Endothelial cell of umbilical vein (primary cell): ENCODE results near the gene TNFAIP8. TPM values are rescaled to one million over a fixed set of nuclear protein-coding genes. Genes with fewer than 3 reads are reported as not detected.

Experiments
- BruUV-seq: library from RNA; stranded (reverse); fragments of 400-500 nt; replicated peaks from 2 replicates; lab custom pipeline; 2021; lab: Mats Ljungman, UMichigan
- CTCF ChIA-PET: fragments of 300-600, 350-600 bp; sonication (Branson Sonifier 250); formaldehyde crosslinking; loops from one replicate; lab custom pipeline; 2021; ENCODE audit warnings: antibody characterized with exemption, inconsistent platforms; lab: Charles Lee
- POLR2A ChIA-PET: fragments of 300-600, 350-600 bp; sonication (Branson Sonifier 250); formaldehyde crosslinking; loops from one replicate; lab custom pipeline; 2021; ENCODE audit warnings: antibody characterized with exemption, inconsistent platforms; lab: Charles Lee
- DNase-seq: peaks from one replicate; pipeline ENCODE4 v3.0.0-alpha.2; 2011; ENCODE audit warnings: low read depth, low spot score
- FAIRE-seq: peaks from 2 replicates; lab custom pipeline; 2011; peaks lifted over from hg19 to GRCh38; lab: Jason Lieb, UNC
- H2AFZ ChIP-seq: 2 replicates; pipeline ENCODE4 v1.6.0; 2012; ENCODE audit warnings: low read depth, low read length, control low read depth, inconsistent platforms
- H3K27ac ChIP-seq: 2 replicates; pipeline ENCODE4 v1.5.1; 2011; ENCODE audit warnings: low read depth, mild to moderate bottlenecking, control low read depth, low read length, moderate library complexity; ENCODE audit not compliant: insufficient read depth
- H3K27me3 ChIP-seq, 2 experiments: 2 replicates each; pipeline versions ENCODE4 v1.6.0 to v1.6.1; 2011; ENCODE audit warnings: low read length in 2 of 2, mixed read lengths in 1 of 2; ENCODE audit not compliant: control insufficient read depth in 2 of 2, insufficient read depth in 2 of 2
- H3K36me3 ChIP-seq, 2 experiments: 2 replicates in 1 of 2; 3 replicates in 1 of 2; pipeline ENCODE4 v1.5.1; 2011; ENCODE audit warnings: low read length in 2 of 2, mild to moderate bottlenecking in 1 of 2, moderate library complexity in 1 of 2; ENCODE audit not compliant: control insufficient read depth in 2 of 2, insufficient read depth in 2 of 2; ENCODE audit errors: extremely low read depth in 1 of 2
- H3K4me1 ChIP-seq: 3 replicates; pipeline ENCODE4 v1.5.1; 2011; ENCODE audit warnings: mild to moderate bottlenecking, low read length; ENCODE audit not compliant: control insufficient read depth, insufficient read depth; ENCODE audit errors: extremely low read depth
- H3K4me2 ChIP-seq: 2 replicates; pipeline ENCODE4 v1.6.1; 2011; ENCODE audit warnings: low read length, control low read depth, mixed read lengths; ENCODE audit not compliant: insufficient read depth
- H3K4me3 ChIP-seq, 3 experiments: fragments of 200-600 bp in 1 of 3; sonication (generic), shearing (Covaris generic) in 1 of 3; replicated peaks in 1 of 3; 2 replicates each; pipeline ENCODE4 v1.5.1; 2011 to 2016; ENCODE audit warnings: control low read depth in 3 of 3, low read length in 3 of 3, mild to moderate bottlenecking in 2 of 3, inconsistent platforms in 1 of 3, low read depth in 1 of 3, moderate library complexity in 1 of 3; ENCODE audit not compliant: insufficient read depth in 1 of 3
- H3K79me2 ChIP-seq: 2 replicates; pipeline ENCODE4 v1.6.0; 2012; ENCODE audit warnings: low read length, inconsistent platforms; ENCODE audit not compliant: control insufficient read depth, insufficient read depth
- H3K9ac ChIP-seq: replicated peaks from 2 replicates; pipeline ENCODE3; 2011; ENCODE audit warnings: low read length, control low read depth; ENCODE audit not compliant: insufficient read depth; ENCODE audit errors: extremely low read depth
- H3K9me1 ChIP-seq: replicated peaks from 3 replicates; pipeline ENCODE4 v1.6.0; 2011; ENCODE audit warnings: mild to moderate bottlenecking, low read length; ENCODE audit not compliant: control insufficient read depth, insufficient read depth; ENCODE audit errors: extremely low read depth
- H3K9me3 ChIP-seq: replicated peaks from 2 replicates; pipeline ENCODE4 v1.5.1; 2012; ENCODE audit warnings: low read length, inconsistent platforms; ENCODE audit not compliant: control insufficient read depth, insufficient read depth
- H4K20me1 ChIP-seq: replicated peaks from 2 replicates; pipeline ENCODE3; 2011; ENCODE audit warnings: mild to moderate bottlenecking, low read length; ENCODE audit not compliant: control insufficient read depth, insufficient read depth; ENCODE audit errors: extremely low read depth
- EZH2 ChIP-seq: IDR thresholded peaks from 2 replicates; pipeline ENCODE4 v1.6.1; 2012; ENCODE audit warnings: borderline replicate concordance, low read depth, mild to moderate bottlenecking, moderate library complexity, low read length, inconsistent platforms; ENCODE audit not compliant: severe bottlenecking
- FOS ChIP-seq: IDR thresholded peaks from 2 replicates; pipeline ENCODE4 v1.6.1; 2011; ENCODE audit warnings: mild to moderate bottlenecking, low read length, moderate library complexity, borderline replicate concordance; ENCODE audit not compliant: insufficient read depth
- GATA2 ChIP-seq: IDR thresholded peaks from 2 replicates; pipeline ENCODE4 v1.7.0; 2011; ENCODE audit warnings: low read depth, mild to moderate bottlenecking, moderate library complexity, mixed read lengths, low read length; ENCODE audit not compliant: insufficient read length, insufficient read depth
- JUN ChIP-seq: IDR thresholded peaks from 2 replicates; pipeline ENCODE4 v1.6.1; 2011; ENCODE audit warnings: borderline replicate concordance, low read depth; ENCODE audit not compliant: insufficient read length, insufficient read depth
- MYC ChIP-seq: IDR thresholded peaks from one replicate; pipeline ENCODE4 v1.6.1; 2011; ENCODE audit warnings: mild to moderate bottlenecking, low read depth, low read length
- POLR2A ChIP-seq: IDR thresholded peaks from 2 replicates; pipeline ENCODE4 v1.6.1; 2012; ENCODE audit warnings: low read depth, mild to moderate bottlenecking, control low read depth, low read length
- POLR2AphosphoS5 ChIP-seq: IDR thresholded peaks from 2 replicates; pipeline ENCODE4 v1.6.1; 2012; ENCODE audit warnings: low read depth, mild to moderate bottlenecking, control low read depth, low read length, moderate library complexity; ENCODE audit not compliant: insufficient read depth
- dilution Hi-C: fragments of 300-500 bp; cut with MboI; formaldehyde crosslinking; loops from one replicate; pipeline ENCODE4 v1.15.0; 2019; ENCODE audit warnings: low sequenced_read_pairs; ENCODE audit not compliant: extremely low pct_ligation_motif_present
- intact Hi-C: fragments of 100-400 bp; cut with micrococcal nuclease; formaldehyde crosslinking; loops from one replicate; pipeline ENCODE4 v1.10.0; 2022
- polyA plus RNA-seq, 4 experiments: library from polyadenylated mRNA; depleted of rRNA in 3 of 4; stranded (reverse) in 3 of 4; unstranded in 1 of 4; fragments of >200 nt; gene quantifications; 2 replicates each; pipeline versions ENCODE4 v1.2.1 to v1.2.3, GENCODE V29; 2011 to 2012; ENCODE audit warnings: missing spikeins in 1 of 4
- total RNA-seq: library from RNA; stranded (reverse); gene quantifications from 2 replicates; pipeline ENCODE4 v1.2.3, GENCODE V29; 2021
- TF ChIP-seq, protein P1 (sequence below), 2 donors: IDR thresholded peaks; 1 replicate in 1 of 2; 2 replicates in 1 of 2; pipeline ENCODE4 v1.5.1; 2011; ENCODE audit warnings: low read length in 2 of 2, mild to moderate bottlenecking in 2 of 2, moderate library complexity in 2 of 2, control low read depth in 1 of 2, inconsistent platforms in 1 of 2, low read depth in 1 of 2; ENCODE audit not compliant: insufficient read depth in 1 of 2; ENCODE audit errors: extremely low read depth in 1 of 2
- TF ChIP-seq, protein P2 (sequence below): IDR thresholded peaks from 2 replicates; pipeline ENCODE4 v1.6.1; 2011; ENCODE audit not compliant: insufficient read depth, insufficient read length

TNFAIP8 gene
- total and polyA plus RNA-seq, 2 donors (not counting 3 experiments of a cell fraction or from before 2014, with no cell fraction given) = 4.7 to 7.4 TPM

DNA sequence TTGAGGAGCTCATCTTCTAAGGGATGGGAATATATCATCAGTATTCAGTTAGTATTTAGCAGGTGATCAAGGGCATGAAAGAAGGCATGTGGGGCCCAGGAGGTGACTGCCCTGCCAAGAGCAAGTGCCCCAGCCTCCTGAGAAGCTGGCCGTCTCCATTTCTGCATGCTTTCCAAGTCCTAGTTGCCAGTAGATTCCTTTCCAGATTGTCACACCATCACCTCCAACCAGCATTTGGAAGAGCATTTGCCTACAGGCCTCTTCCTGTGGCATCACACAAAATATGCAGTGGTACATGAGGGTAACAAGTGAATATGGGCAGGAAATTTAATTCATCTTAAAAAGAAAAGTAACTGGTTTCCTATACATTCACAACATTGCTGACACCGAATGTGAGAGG, 7.5 kb downstream of the TNFAIP8 start:
- H3K79me2 ChIP-seq = no peaks in the 10 kb centered on the region
- intact Hi-C loops = no loop called here
- POLR2A ChIA-PET = no interaction called here

More for the DNA sequence above, 7.5 kb downstream of the TNFAIP8 start:
- H3K4me2 ChIP-seq = no peak overlapping the region
- no peak overlapping the region for H3K4me3 ChIP-seq
- dilution Hi-C loops = no loop called here
- no TSS peak for BruUV-seq
- no peaks in the 10 kb centered on the region for H3K27me3 ChIP-seq
- no peaks in the 10 kb centered on the region for H3K9me3 ChIP-seq
- no peak for DNase-seq
- CTCF ChIA-PET = interaction anchor here (1.0 to 3.0 kb wide), 3 partner anchors 15 to 49 kb away, joined by 3 to 16 read pairs (median 3); no protein-coding TSS in a partner anchor
- no peak overlapping the region for H2AFZ ChIP-seq
- H3K9ac ChIP-seq = no peak overlapping the region
- H4K20me1 ChIP-seq = no peaks in the 10 kb centered on the region
- H3K9me1 ChIP-seq = no peaks in the 10 kb centered on the region
- FAIRE-seq = no peak
- no peaks in the 10 kb centered on the region for H3K36me3 ChIP-seq
- peaks cover 7% of the 10 kb centered on the region for H3K4me1 ChIP-seq
- H3K27ac ChIP-seq = no peak overlapping the region
- TF ChIP-seq GATA2 = no peak
- TF ChIP-seq POLR2A = no peak
- TF ChIP-seq POLR2AphosphoS5 = no peak
- TF ChIP-seq MYC = no peak
- no peak for TF ChIP-seq FOS
- TF ChIP-seq, protein P1, sequence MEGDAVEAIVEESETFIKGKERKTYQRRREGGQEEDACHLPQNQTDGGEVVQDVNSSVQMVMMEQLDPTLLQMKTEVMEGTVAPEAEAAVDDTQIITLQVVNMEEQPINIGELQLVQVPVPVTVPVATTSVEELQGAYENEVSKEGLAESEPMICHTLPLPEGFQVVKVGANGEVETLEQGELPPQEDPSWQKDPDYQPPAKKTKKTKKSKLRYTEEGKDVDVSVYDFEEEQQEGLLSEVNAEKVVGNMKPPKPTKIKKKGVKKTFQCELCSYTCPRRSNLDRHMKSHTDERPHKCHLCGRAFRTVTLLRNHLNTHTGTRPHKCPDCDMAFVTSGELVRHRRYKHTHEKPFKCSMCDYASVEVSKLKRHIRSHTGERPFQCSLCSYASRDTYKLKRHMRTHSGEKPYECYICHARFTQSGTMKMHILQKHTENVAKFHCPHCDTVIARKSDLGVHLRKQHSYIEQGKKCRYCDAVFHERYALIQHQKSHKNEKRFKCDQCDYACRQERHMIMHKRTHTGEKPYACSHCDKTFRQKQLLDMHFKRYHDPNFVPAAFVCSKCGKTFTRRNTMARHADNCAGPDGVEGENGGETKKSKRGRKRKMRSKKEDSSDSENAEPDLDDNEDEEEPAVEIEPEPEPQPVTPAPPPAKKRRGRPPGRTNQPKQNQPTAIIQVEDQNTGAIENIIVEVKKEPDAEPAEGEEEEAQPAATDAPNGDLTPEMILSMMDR (IDR thresholded peaks at IDR 0.05; ENCODE audit: extremely low read depth in 1 of 2, insufficient read depth in 1 of 2, low read depth in 1 of 2, low read length in 2 of 2) = no peak
- TF ChIP-seq, protein P2, sequence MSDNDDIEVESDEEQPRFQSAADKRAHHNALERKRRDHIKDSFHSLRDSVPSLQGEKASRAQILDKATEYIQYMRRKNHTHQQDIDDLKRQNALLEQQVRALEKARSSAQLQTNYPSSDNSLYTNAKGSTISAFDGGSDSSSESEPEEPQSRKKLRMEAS = no peak
- no peak for TF ChIP-seq EZH2
- TF ChIP-seq JUN = no peak
